ENCODE measurements around the gene SLC6A6.

SLC6A6 gene

GRCh38 chr3:14402304-14402811, at the start of gene SLC6A6:
Gene SLC6A6, plus strand, starts transcription at chr3:14402606. Its CDS starts 41,029 bp downstream, at chr3:14443635.
- peak; percentile 94 for DNase-seq

GRCh38 chr3:14353502-14353901, 48.9 kb upstream of the SLC6A6 start:
- no peak for DNase-seq

GRCh38 chr3:14357463-14357862, 44.9 kb upstream of the SLC6A6 start:
- no peak for DNase-seq

GRCh38 chr3:14358426-14359211, 43.8 kb upstream of the SLC6A6 start:
- no peak for DNase-seq

GRCh38 chr3:14359348-14359747, 43.1 kb upstream of the SLC6A6 start:
- DNase-seq = no peak

- DNase-seq = no peak
Measured at GRCh38 chr3:14360123-14360881, 42.1 kb upstream of the SLC6A6 start.

- DNase-seq = no peak
Measured at GRCh38 chr3:14361068-14361677, 41.2 kb upstream of the SLC6A6 start.

GRCh38 chr3:14362890-14363289, 39.5 kb upstream of the SLC6A6 start:
- no peak for DNase-seq

GRCh38 chr3:14363379-14363778, 39.0 kb upstream of the SLC6A6 start:
- DNase-seq = no peak

GRCh38 chr3:14363991-14364390, 38.4 kb upstream of the SLC6A6 start:
- no peak for DNase-seq

GRCh38 chr3:14364580-14365292, 37.7 kb upstream of the SLC6A6 start:
- DNase-seq = no peak

GRCh38 chr3:14366248-14366647, 36.2 kb upstream of the SLC6A6 start:
- no peak for DNase-seq

GRCh38 chr3:14366915-14367823, 35.2 kb upstream of the SLC6A6 start:
- DNase-seq = no peak

- DNase-seq = no peak
Measured at GRCh38 chr3:14368146-14368545, 34.3 kb upstream of the SLC6A6 start.

GRCh38 chr3:14368885-14369284, 33.5 kb upstream of the SLC6A6 start:
- DNase-seq = no peak

- no peak for DNase-seq
Measured at GRCh38 chr3:14369675-14370669, 32.4 kb upstream of the SLC6A6 start.

GRCh38 chr3:14370720-14371572, 31.5 kb upstream of the SLC6A6 start:
- no peak for DNase-seq

GRCh38 chr3:14371573-14372474, 30.6 kb upstream of the SLC6A6 start:
- no peak for DNase-seq
